ENCODE measurements around the gene CUX1. TPM values are rescaled to one million over a fixed set of nuclear protein-coding genes. Genes with fewer than 3 reads are reported as not detected.
"Not testable (repeated sequence)": the region's sequence is repeated elsewhere in the genome, so short reads cannot be mapped to it uniquely, and the experiment has no call there.

The CUX1 gene
- total RNA-seq, 1 donor from 2014 or later: 156 TPM

- DNase-seq (ENCODE audit: low spot score) (no peak), ATAC-seq (no peak)
- intact Hi-C loops (cut with DNase I): no loop called here
Measured at GRCh38 chr7:102148799-102149198, 331.4 kb downstream of the CUX1 start.

GRCh38 chr7:102149416-102149815 lies 332.0 kb downstream of the CUX1 start:
- ATAC-seq (no peak), DNase-seq (ENCODE audit: low spot score) (no peak)
- intact Hi-C loops (cut with DNase I): no loop called here

- DNase-seq (ENCODE audit: low spot score) (no peak), ATAC-seq (no peak)
Measured at GRCh38 chr7:102150266-102150665, 332.8 kb downstream of the CUX1 start.

GRCh38 chr7:102152672-102153598 lies 335.5 kb downstream of the CUX1 start:
- DNase-seq (ENCODE audit: low spot score): no peak
- ATAC-seq: no peak
- intact Hi-C loops (cut with DNase I): no loop called here

More at GRCh38 chr7:102150266-102150665, 332.8 kb downstream of the CUX1 start:
- intact Hi-C loops (cut with DNase I): no loop called here

- ATAC-seq (no peak), DNase-seq (ENCODE audit: low spot score) (no peak)
- intact Hi-C loops (cut with DNase I): no loop called here
Measured at GRCh38 chr7:102153599-102153946, 336.1 kb downstream of the CUX1 start.

GRCh38 chr7:102154425-102154824 lies 337.0 kb downstream of the CUX1 start:
- intact Hi-C loops (cut with DNase I): no loop called here
- DNase-seq (ENCODE audit: low spot score) (no peak), ATAC-seq (no peak)

GRCh38 chr7:102155821-102156441 lies 338.5 kb downstream of the CUX1 start:
- ATAC-seq (no peak), DNase-seq (ENCODE audit: low spot score) (no peak)
- intact Hi-C loops (cut with DNase I): no loop called here

GRCh38 chr7:102156867-102157266 lies 339.4 kb downstream of the CUX1 start:
- no peak for DNase-seq (ENCODE audit: low spot score)
- no peak for ATAC-seq
- intact Hi-C loops (cut with DNase I): no loop called here

GRCh38 chr7:102165136-102165535 lies 347.7 kb downstream of the CUX1 start:
- no peak for ATAC-seq
- DNase-seq (ENCODE audit: low spot score): no peak
- intact Hi-C loops (cut with DNase I): no loop called here

GRCh38 chr7:102167254-102167653 lies 349.8 kb downstream of the CUX1 start:
- DNase-seq (ENCODE audit: low spot score): no peak
- ATAC-seq: no peak
- intact Hi-C loops (cut with DNase I): no loop called here

GRCh38 chr7:102169651-102170392 lies 352.4 kb downstream of the CUX1 start:
- DNase-seq (ENCODE audit: low spot score): no peak
- intact Hi-C loops (cut with DNase I): no loop called here
- ATAC-seq: peak; percentile 45

- DNase-seq (ENCODE audit: low spot score) (no peak), ATAC-seq (peak; percentile 72)
- intact Hi-C loops (cut with DNase I): no loop called here
Measured at GRCh38 chr7:102170393-102170970, 353.1 kb downstream of the CUX1 start.

- ATAC-seq (no peak), DNase-seq (ENCODE audit: low spot score) (no peak)
- intact Hi-C loops (cut with DNase I): no loop called here
Measured at GRCh38 chr7:102173669-102174068, 356.2 kb downstream of the CUX1 start.

GRCh38 chr7:102175423-102176170 lies 358.2 kb downstream of the CUX1 start:
- intact Hi-C loops (cut with DNase I): no loop called here
- peak; percentile 58 for ATAC-seq

GRCh38 chr7:102178410-102178809 lies 361.0 kb downstream of the CUX1 start:
- intact Hi-C loops (cut with DNase I): no loop called here
- ATAC-seq: no peak
- no peak for DNase-seq (ENCODE audit: low spot score)

More at GRCh38 chr7:102175423-102176170, 358.2 kb downstream of the CUX1 start:
- no peak for DNase-seq (ENCODE audit: low spot score)

- no peak for ATAC-seq
- intact Hi-C loops (cut with DNase I): no loop called here
- DNase-seq (ENCODE audit: low spot score): no peak
Measured at GRCh38 chr7:102180727-102181126, 363.3 kb downstream of the CUX1 start.

- ATAC-seq: no peak
- intact Hi-C loops (cut with DNase I): no loop called here
- DNase-seq (ENCODE audit: low spot score): no peak
Measured at GRCh38 chr7:102181517-102181916, 364.1 kb downstream of the CUX1 start.

GRCh38 chr7:102182016-102182415 lies 364.6 kb downstream of the CUX1 start:
- intact Hi-C loops (cut with DNase I): no loop called here
- DNase-seq (ENCODE audit: low spot score) (no peak), ATAC-seq (no peak)

GRCh38 chr7:102183848-102184247 lies 366.4 kb downstream of the CUX1 start:
- intact Hi-C loops (cut with DNase I); DNase-seq (ENCODE audit: low spot score): not testable (repeated sequence)

More at GRCh38 chr7:102183848-102184247, 366.4 kb downstream of the CUX1 start:
- not testable (repeated sequence) for ATAC-seq

Measured in sciatic nerve (tissue), 2 donors.